Astrocyte (in vitro differentiated cells and primary cell): Measurements from ENCODE around the gene SVIL. TPM values are rescaled to one million over a fixed set of nuclear protein-coding genes. Genes with fewer than 3 reads are reported as not detected.
A peak's percentile ranks its signal among the peaks of the same experiment; 100 is the strongest.
"Not testable (repeated sequence)": the region's sequence is repeated elsewhere in the genome, so short reads cannot be mapped to it uniquely, and the experiment has no call there.

Experiments used
- DNase-seq: peaks from one replicate; pipeline ENCODE4 v3.0.0-alpha.2; 2010; ENCODE audit warnings: low read depth
- FAIRE-seq: peaks from 2 replicates; lab custom pipeline; 2011; peaks lifted over from hg19 to GRCh38; lab: Jason Lieb, UNC
- H2AFZ ChIP-seq: 2 replicates; pipeline ENCODE4 v1.6.0; 2012; ENCODE audit warnings: low read depth, low read length, inconsistent platforms
- H3K27ac ChIP-seq: 2 replicates; pipeline ENCODE4 v1.5.1; 2011; ENCODE audit warnings: low read depth, low read length, inconsistent platforms
- H3K27me3 ChIP-seq: 2 replicates; pipeline ENCODE4 v1.6.0; 2011; ENCODE audit warnings: low read length, inconsistent platforms; ENCODE audit not compliant: insufficient read depth
- H3K36me3 ChIP-seq: 2 replicates; pipeline ENCODE4 v1.5.1; 2011; ENCODE audit warnings: low read length, inconsistent platforms; ENCODE audit not compliant: insufficient read depth
- H3K4me1 ChIP-seq: 2 replicates; pipeline ENCODE4 v1.5.1; 2011; ENCODE audit warnings: low read length, inconsistent platforms; ENCODE audit not compliant: insufficient read depth
- H3K4me2 ChIP-seq: 2 replicates; pipeline ENCODE4 v1.6.0; 2012; ENCODE audit warnings: low read length, inconsistent platforms
- H3K4me3 ChIP-seq: 2 replicates; pipeline ENCODE4 v1.5.1; 2011; ENCODE audit warnings: low read depth, mild to moderate bottlenecking, low read length, inconsistent platforms; ENCODE audit not compliant: insufficient read depth
- H3K79me2 ChIP-seq: 2 replicates; pipeline ENCODE4 v1.6.0; 2012; ENCODE audit warnings: mild to moderate bottlenecking, low read length, inconsistent platforms; ENCODE audit not compliant: insufficient read depth
- H3K9ac ChIP-seq: 2 replicates; pipeline ENCODE4 v1.6.0; 2012; ENCODE audit warnings: mild to moderate bottlenecking, low read length, inconsistent platforms
- H3K9me3 ChIP-seq: 2 replicates; pipeline ENCODE4 v1.5.1; 2012; ENCODE audit warnings: low read depth, mild to moderate bottlenecking, low read length, inconsistent platforms; ENCODE audit not compliant: insufficient read depth
- H4K20me1 ChIP-seq: 2 replicates; pipeline ENCODE4 v1.6.0; 2012; ENCODE audit warnings: low read length, inconsistent platforms; ENCODE audit not compliant: insufficient read depth
- H3K27ac Mint-ChIP-seq: one replicate; pipeline ENCODE4 v1.8.0; 2021; ENCODE audit warnings: mild to moderate bottlenecking, mixed read lengths; ENCODE audit not compliant: unreplicated experiment
- H3K27me3 Mint-ChIP-seq: one replicate; pipeline ENCODE4 v1.8.0; 2021; ENCODE audit warnings: low read depth, mixed read lengths; ENCODE audit not compliant: unreplicated experiment
- H3K36me3 Mint-ChIP-seq: one replicate; pipeline ENCODE4 v1.8.0; 2021; ENCODE audit warnings: low read depth, mixed read lengths; ENCODE audit not compliant: unreplicated experiment
- H3K4me1 Mint-ChIP-seq: one replicate; pipeline ENCODE4 v1.8.0; 2021; ENCODE audit warnings: low read depth, mixed read lengths; ENCODE audit not compliant: unreplicated experiment
- H3K4me3 Mint-ChIP-seq: one replicate; pipeline ENCODE4 v1.8.0; 2021; ENCODE audit warnings: mild to moderate bottlenecking, moderate library complexity, mixed read lengths; ENCODE audit not compliant: unreplicated experiment
- H3K9me3 Mint-ChIP-seq: one replicate; pipeline ENCODE4 v1.8.0; 2021; ENCODE audit warnings: mild to moderate bottlenecking, mixed read lengths; ENCODE audit not compliant: unreplicated experiment
- CTCF ChIP-seq: IDR thresholded peaks from 2 replicates; pipeline ENCODE4 v1.5.1; 2011; ENCODE audit warnings: low read depth, mild to moderate bottlenecking, inconsistent platforms, low read length, moderate library complexity; ENCODE audit not compliant: insufficient read depth
- EZH2 ChIP-seq: IDR thresholded peaks from 2 replicates; pipeline ENCODE4 v1.6.1; 2012; ENCODE audit warnings: mild to moderate bottlenecking, low read length, inconsistent platforms; ENCODE audit not compliant: insufficient read depth
- total RNA-seq: library from RNA; stranded (reverse); gene quantifications from 2 replicates; pipeline ENCODE4 v1.2.1, GENCODE V29; 2021

SVIL gene
- total RNA-seq, 1 donor from 2014 or later: 70.4 TPM

- peaks cover 3% of the 10 kb centered on the region for H3K36me3 Mint-ChIP-seq
- H3K9ac ChIP-seq: no peak overlapping the region
- H3K4me2 ChIP-seq: no peak overlapping the region
- H3K4me1 Mint-ChIP-seq: peaks cover 3% of the 10 kb centered on the region
- FAIRE-seq (no peak), DNase-seq (no peak)
- no peaks in the 10 kb centered on the region for H3K27me3 Mint-ChIP-seq
- H3K9me3 ChIP-seq: no peaks in the 10 kb centered on the region
- peaks cover 4% of the 10 kb centered on the region for H3K36me3 ChIP-seq
- H2AFZ ChIP-seq: no peak overlapping the region
- H3K9me3 Mint-ChIP-seq: no peaks in the 10 kb centered on the region
- no peaks in the 10 kb centered on the region for H3K27me3 ChIP-seq
- no peak overlapping the region for H3K4me3 Mint-ChIP-seq
- TF ChIP-seq CTCF: no peak
- TF ChIP-seq EZH2: no peak
- H3K79me2 ChIP-seq: peaks cover 50% of the 10 kb centered on the region
- H3K27ac Mint-ChIP-seq: no peak overlapping the region
- H3K4me3 ChIP-seq: no peak overlapping the region
- peaks cover 84% of the 10 kb centered on the region for H4K20me1 ChIP-seq
- no peak overlapping the region for H3K27ac ChIP-seq
- no peaks in the 10 kb centered on the region for H3K4me1 ChIP-seq
Measured at GRCh38 chr10:29450405-29450804, 184.4 kb downstream of the SVIL start.

DNA sequence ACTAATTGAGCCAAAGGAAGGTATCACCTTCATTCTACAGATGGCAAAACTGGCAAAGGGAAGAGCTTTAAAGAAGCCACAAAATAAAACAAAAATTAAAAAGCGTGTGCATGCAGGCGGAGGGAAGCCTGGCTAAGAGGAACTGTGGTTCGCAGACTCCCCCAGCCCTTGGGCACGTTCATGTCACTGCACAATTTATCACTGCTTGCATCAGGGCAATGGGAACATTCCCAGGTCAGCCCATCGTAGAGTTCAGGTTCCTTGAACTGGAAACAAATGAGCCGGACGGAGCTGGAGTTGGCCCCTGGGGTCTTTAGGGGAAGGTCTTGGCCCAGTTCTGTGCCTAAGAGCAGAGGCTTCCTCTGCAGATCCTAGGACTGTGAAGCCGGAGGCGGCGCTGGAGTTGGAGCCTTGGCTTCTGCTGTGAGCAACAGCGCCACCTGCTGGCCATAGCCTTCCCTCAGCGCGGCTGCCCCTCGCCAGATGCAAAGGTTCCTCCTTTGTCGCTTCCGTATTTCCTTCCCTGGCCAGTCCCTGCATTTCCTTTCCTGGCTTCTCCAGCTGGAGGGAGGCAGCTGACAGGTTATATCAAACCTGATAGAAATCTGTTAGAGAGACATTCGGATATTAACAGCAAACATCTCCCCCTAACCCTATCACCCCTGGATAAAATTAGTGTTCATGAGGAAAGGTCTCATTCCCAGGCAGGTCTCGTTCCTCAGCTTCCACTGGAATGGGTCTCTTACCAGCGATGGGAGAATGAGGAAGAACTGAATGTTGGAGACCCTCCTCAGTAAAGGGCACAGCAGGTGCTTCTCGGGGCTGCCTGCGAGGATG lies 185.8 kb downstream of the SVIL start:
- peak; percentile 72 for FAIRE-seq
- H3K9me3 Mint-ChIP-seq: not testable (repeated sequence)
- DNase-seq: peak; percentile 30

More for the DNA sequence above, 185.8 kb downstream of the SVIL start:
- H3K9me3 ChIP-seq, H3K27ac ChIP-seq, H3K4me3 ChIP-seq, H3K27ac Mint-ChIP-seq, H2AFZ ChIP-seq, H3K4me1 ChIP-seq, H3K36me3 ChIP-seq, H3K27me3 ChIP-seq, H3K9ac ChIP-seq, H3K36me3 Mint-ChIP-seq, H3K4me2 ChIP-seq, H3K27me3 Mint-ChIP-seq, H3K4me3 Mint-ChIP-seq, H3K4me1 Mint-ChIP-seq: not testable (repeated sequence)
- peak; percentile 58 for TF ChIP-seq CTCF
- Histone ChIP-seq H4K20me1 (peaks cover 81% of the 10 kb centered on the region), H3K79me2 (peaks cover 44% of the 10 kb centered on the region)
